Lung (tissue), 12 donors: ENCODE results near the gene DDX10. TPM values are rescaled to one million over a fixed set of nuclear protein-coding genes. Genes with fewer than 3 reads are reported as not detected.

Source experiments
- ATAC-seq: fragments of 200-7000 bp; cut with Tn5 transposase; one replicate; pipeline ENCODE4 v1.9.1; 2020; ENCODE audit warnings: moderate number of reproducible peaks; ENCODE audit not compliant: insufficient read depth, low FRiP score
- DNase-seq, 3 donors: peaks; one replicate each; pipeline ENCODE4 v3.0.0-alpha.2; 2013 to 2017
- H3K27ac ChIP-seq, 2 donors: one replicate each; pipeline ENCODE4 v1.5.1; 2013; ENCODE audit warnings: mild to moderate bottlenecking in 2 of 2, moderate library complexity in 2 of 2, control low read depth in 1 of 2, inconsistent platforms in 1 of 2, low read depth in 1 of 2, low read length in 1 of 2
- H3K27me3 ChIP-seq, 3 donors: one replicate each; pipeline ENCODE4 v1.5.1; 2013; ENCODE audit warnings: low read length in 2 of 3; ENCODE audit not compliant: control insufficient read depth in 3 of 3, insufficient read depth in 3 of 3
- H3K36me3 ChIP-seq, 4 donors: one replicate each; pipeline ENCODE4 v1.5.1; 2013; ENCODE audit warnings: low read length in 4 of 4, mild to moderate bottlenecking in 1 of 4, moderate library complexity in 1 of 4; ENCODE audit not compliant: control insufficient read depth in 4 of 4, insufficient read depth in 4 of 4
- H3K4me1 ChIP-seq, 5 donors: one replicate each; pipeline ENCODE4 v1.5.1; 2013; ENCODE audit warnings: low read length in 5 of 5, mild to moderate bottlenecking in 2 of 5, moderate library complexity in 1 of 5; ENCODE audit not compliant: control insufficient read depth in 5 of 5, insufficient read depth in 5 of 5
- H3K4me3 ChIP-seq: one replicate; pipeline ENCODE4 v1.5.1; 2013; ENCODE audit warnings: mild to moderate bottlenecking, control low read depth, moderate library complexity
- H3K9ac ChIP-seq, 2 donors: one replicate each; pipeline ENCODE4 v1.5.1; 2013; ENCODE audit warnings: low read length in 2 of 2, control low read depth in 1 of 2; ENCODE audit not compliant: insufficient read depth in 1 of 2
- H3K9me3 ChIP-seq, 4 donors: one replicate each; pipeline ENCODE4 v1.5.1; 2013; ENCODE audit warnings: low read length in 3 of 4, mild to moderate bottlenecking in 1 of 4, moderate library complexity in 1 of 4; ENCODE audit not compliant: control insufficient read depth in 4 of 4, insufficient read depth in 3 of 4
- CTCF ChIP-seq: IDR thresholded peaks from 2 replicates; pipeline ENCODE4 v1.5.1; 2012; ENCODE audit warnings: mild to moderate bottlenecking; ENCODE audit errors: control extremely low read depth, extremely low read depth
- WGBS, 2 donors: extraction: QIAGEN DNeasy Blood & Tissue Kit; methylation state at CpG; one replicate each; pipeline ENCODE4 v1.1.7; 2013; 5-methylcytosine and 5-hydroxymethylcytosine counted together
- polyA plus RNA-seq, 2 donors: library from polyadenylated mRNA; stranded (reverse); fragments of 200-250 nt; gene quantifications; one replicate each; pipeline ENCODE4 v1.2.1, GENCODE V29; 2013
- total RNA-seq, 2 donors: library from RNA; depleted of rRNA in 1 of 2; stranded (reverse); fragments of >200 nt in 1 of 2; gene quantifications; one replicate each; pipeline ENCODE4 v1.2.1, GENCODE V29; 2014 to 2021
- donor health status: control.
- donor health status: control.
- donor health status: Bipolar disorder and iron deficiency.
- donor health status: healthy.
- donor health status: DM: yes; HTN: yes; CAD: no.

The DDX10 gene
- total and polyA plus RNA-seq, 4 donors = 13.9 to 30.5 (median 18.8) TPM

GRCh38 chr11:108958368-108959104, 293.7 kb downstream of the DDX10 start:
- Histone ChIP-seq H3K36me3 (no peaks in the 10 kb centered on the region), H3K27ac (no peak overlapping the region), H3K9ac (no peak overlapping the region), H3K4me1 (no peaks in the 10 kb centered on the region), H3K9me3 (no peaks in the 10 kb centered on the region), H3K4me3 (no peak overlapping the region), H3K27me3 (no peaks in the 10 kb centered on the region)
- ATAC-seq (no peak), DNase-seq (no peak)
- 90 to 91% methylated on average over 7 of the region's 7 CpGs for WGBS, 2 donors
- TF ChIP-seq CTCF = no peak

GRCh38 chr11:108959105-108959761, 294.4 kb downstream of the DDX10 start:
- H3K27ac ChIP-seq = no peak overlapping the region
- no peak for ATAC-seq
- H3K27me3 ChIP-seq = no peaks in the 10 kb centered on the region
- TF ChIP-seq CTCF = no peak
- no peak overlapping the region for H3K9ac ChIP-seq
- no peaks in the 10 kb centered on the region for H3K4me1 ChIP-seq
- H3K9me3 ChIP-seq = no peaks in the 10 kb centered on the region
- H3K36me3 ChIP-seq = no peaks in the 10 kb centered on the region
- 75 to 79% methylated on average over 4 of the region's 4 CpGs for WGBS, 2 donors
- no peak for DNase-seq
- no peak overlapping the region for H3K4me3 ChIP-seq

- no peak for TF ChIP-seq CTCF
- H3K27me3 ChIP-seq = no peaks in the 10 kb centered on the region
- H3K9me3 ChIP-seq = no peaks in the 10 kb centered on the region
- ATAC-seq = no peak
- H3K36me3 ChIP-seq = no peaks in the 10 kb centered on the region
- no peaks in the 10 kb centered on the region for H3K4me1 ChIP-seq
- DNase-seq = no peak
- H3K9ac ChIP-seq = no peak overlapping the region
- 92 to 93% methylated on average over 3 of the region's 3 CpGs for WGBS, 2 donors
- no peak overlapping the region for H3K27ac ChIP-seq
- H3K4me3 ChIP-seq = no peak overlapping the region
These were observed 295.0 kb downstream of the DDX10 start for GRCh38 chr11:108959874-108960273.
